Measurements from ENCODE around the gene LHPP.
"Not testable (repeated sequence)": the region's sequence is repeated elsewhere in the genome, so short reads cannot be mapped to it uniquely, and the experiment has no call there.

The LHPP gene

GRCh38 chr10:124539935-124540641 is 78.5 kb downstream of the LHPP start:
- DNase-seq, result no peak

GRCh38 chr10:124541076-124541903 is 79.7 kb downstream of the LHPP start:
- no peak for DNase-seq

GRCh38 chr10:124542336-124542735 is 80.7 kb downstream of the LHPP start:
- DNase-seq, result no peak

GRCh38 chr10:124543146-124543545 is 81.5 kb downstream of the LHPP start:
- no peak for DNase-seq

GRCh38 chr10:124543971-124544370 is 82.3 kb downstream of the LHPP start:
- no peak for DNase-seq

GRCh38 chr10:124544711-124545110 is 83.1 kb downstream of the LHPP start:
- DNase-seq, result no peak

- peak; percentile 12 for DNase-seq
Measured at GRCh38 chr10:124545351-124546054, 83.9 kb downstream of the LHPP start.

- DNase-seq, result no peak
Measured at GRCh38 chr10:124546055-124546369, 84.4 kb downstream of the LHPP start.

GRCh38 chr10:124546957-124547646 is 85.5 kb downstream of the LHPP start:
- no peak for DNase-seq

GRCh38 chr10:124547647-124548168 is 86.1 kb downstream of the LHPP start:
- DNase-seq, result no peak

- DNase-seq, result not testable (repeated sequence)
Measured at GRCh38 chr10:124549171-124549570, 87.5 kb downstream of the LHPP start.

- no peak for DNase-seq
Measured at GRCh38 chr10:124550293-124551034, 88.8 kb downstream of the LHPP start.

- no peak for DNase-seq
Measured at GRCh38 chr10:124551097-124551496, 89.5 kb downstream of the LHPP start.

GRCh38 chr10:124551755-124552154 is 90.1 kb downstream of the LHPP start:
- no peak for DNase-seq

- no peak for DNase-seq
Measured at GRCh38 chr10:124552691-124553276, 91.2 kb downstream of the LHPP start.

- no peak for DNase-seq
Measured at GRCh38 chr10:124554085-124554858, 92.6 kb downstream of the LHPP start.

- no peak for DNase-seq
Measured at GRCh38 chr10:124557167-124557566, 95.5 kb downstream of the LHPP start.

- no peak for DNase-seq
Measured at GRCh38 chr10:124557648-124558338, 96.2 kb downstream of the LHPP start.

- DNase-seq, result no peak
Measured at GRCh38 chr10:124558339-124559321, 97.0 kb downstream of the LHPP start.
